T-helper 17 cell (primary cell): ENCODE measurements around the gene ONECUT3. TPM values are rescaled to one million over a fixed set of nuclear protein-coding genes. Genes with fewer than 3 reads are reported as not detected.

Experiments used
- ATAC-seq: fragments of 150-1000 bp; cut with Tn5 transposase; 2 replicates; pipeline ENCODE4 v1.10.0; 2021; ENCODE audit warnings: mild to moderate bottlenecking, moderate library complexity
- DNase-seq, 3 donors: peaks; one replicate each; pipeline versions ENCODE4 v3.0.0 to v3.0.0-alpha.2; 2020 to 2021
- H3K9me3 ChIP-seq: one replicate; pipeline ENCODE4 v1.7.0; 2013; ENCODE audit warnings: low read length, mild to moderate bottlenecking; ENCODE audit not compliant: control insufficient read depth, poor library complexity, severe bottlenecking
- H3K27ac Mint-ChIP-seq: one replicate; pipeline ENCODE4 v1.8.0; 2022; ENCODE audit warnings: mild to moderate bottlenecking, moderate library complexity, mixed read lengths
- H3K27me3 Mint-ChIP-seq: one replicate; pipeline ENCODE4 v1.8.0; 2022; ENCODE audit warnings: mixed read lengths
- H3K36me3 Mint-ChIP-seq: one replicate; pipeline ENCODE4 v1.8.0; 2022; ENCODE audit warnings: low read depth, mixed read lengths
- H3K4me1 Mint-ChIP-seq: one replicate; pipeline ENCODE4 v1.8.0; 2022; ENCODE audit warnings: mild to moderate bottlenecking, mixed read lengths
- H3K4me3 Mint-ChIP-seq: one replicate; pipeline ENCODE4 v1.8.0; 2022; ENCODE audit warnings: mild to moderate bottlenecking, moderate library complexity, mixed read lengths
- total RNA-seq, 4 donors: library from RNA in 2 of 4; stranded (reverse) in 2 of 4; gene quantifications; one replicate each; pipeline ENCODE4 v1.2.3 and lab custom pipeline; 2022 to 2026

Gene ONECUT3
- total RNA-seq, 2 donors from 2014 or later: not detected

GRCh38 chr19:1774989-1775772, 21.9 kb downstream of the ONECUT3 start:
- Mint-ChIP-seq H3K4me3 (no peak overlapping the region), H3K36me3 (peaks cover 8% of the 10 kb centered on the region), H3K27me3 (peaks cover 52% of the 10 kb centered on the region), H3K4me1 (peaks cover 5% of the 10 kb centered on the region), H3K27ac (no peak overlapping the region)
- peaks cover 7% of the 10 kb centered on the region for H3K9me3 ChIP-seq
- ATAC-seq (no peak), DNase-seq (no peak)

GRCh38 chr19:1775951-1776605, 22.8 kb downstream of the ONECUT3 start:
- Mint-ChIP-seq H3K4me3 (no peak overlapping the region), H3K36me3 (peaks cover 8% of the 10 kb centered on the region), H3K27ac (no peak overlapping the region), H3K27me3 (peaks cover 58% of the 10 kb centered on the region), H3K4me1 (peaks cover 5% of the 10 kb centered on the region)
- ATAC-seq: no peak
- peaks cover 2% of the 10 kb centered on the region for H3K9me3 ChIP-seq
- DNase-seq: no peak

GRCh38 chr19:1776606-1777147, 23.4 kb downstream of the ONECUT3 start:
- H3K4me1 Mint-ChIP-seq: peaks cover 5% of the 10 kb centered on the region
- DNase-seq (no peak), ATAC-seq (no peak)
- H3K4me3 Mint-ChIP-seq: no peak overlapping the region
- H3K9me3 ChIP-seq: peaks cover 1% of the 10 kb centered on the region
- H3K27me3 Mint-ChIP-seq: peaks cover 60% of the 10 kb centered on the region
- peaks cover 8% of the 10 kb centered on the region for H3K36me3 Mint-ChIP-seq
- H3K27ac Mint-ChIP-seq: no peak overlapping the region

GRCh38 chr19:1777149-1777548, 23.8 kb downstream of the ONECUT3 start:
- no peak overlapping the region for H3K4me3 Mint-ChIP-seq
- peaks cover 6% of the 10 kb centered on the region for H3K9me3 ChIP-seq
- H3K27ac Mint-ChIP-seq: no peak overlapping the region
- DNase-seq (no peak), ATAC-seq (no peak)
- peaks cover 8% of the 10 kb centered on the region for H3K36me3 Mint-ChIP-seq
- peaks cover 5% of the 10 kb centered on the region for H3K4me1 Mint-ChIP-seq
- H3K27me3 Mint-ChIP-seq: peaks cover 60% of the 10 kb centered on the region

- peaks cover 6% of the 10 kb centered on the region for H3K36me3 Mint-ChIP-seq
- H3K4me3 Mint-ChIP-seq: no peak overlapping the region
- peaks cover 5% of the 10 kb centered on the region for H3K4me1 Mint-ChIP-seq
- no peak overlapping the region for H3K27ac Mint-ChIP-seq
- ATAC-seq (no peak), DNase-seq (no peak)
- H3K9me3 ChIP-seq: peaks cover 6% of the 10 kb centered on the region
- peaks cover 58% of the 10 kb centered on the region for H3K27me3 Mint-ChIP-seq
These were observed 26.3 kb downstream of the ONECUT3 start for GRCh38 chr19:1779574-1779973.

GRCh38 chr19:1780272-1780958, 27.1 kb downstream of the ONECUT3 start:
- Mint-ChIP-seq H3K27me3 (peaks cover 62% of the 10 kb centered on the region), H3K27ac (no peak overlapping the region)
- DNase-seq: no peak

GRCh38 chr19:1782521-1782920, 29.2 kb downstream of the ONECUT3 start:
- no peak for ATAC-seq

More at GRCh38 chr19:1780272-1780958, 27.1 kb downstream of the ONECUT3 start:
- no peak for ATAC-seq
- H3K9me3 ChIP-seq: peaks cover 6% of the 10 kb centered on the region
- Mint-ChIP-seq H3K4me1 (peaks cover 5% of the 10 kb centered on the region), H3K4me3 (no peak overlapping the region), H3K36me3 (peaks cover 6% of the 10 kb centered on the region)

GRCh38 chr19:1783354-1783753, 30.0 kb downstream of the ONECUT3 start:
- H3K4me1 Mint-ChIP-seq: peaks cover 5% of the 10 kb centered on the region
- DNase-seq (no peak), ATAC-seq (no peak)
- H3K9me3 ChIP-seq: peaks cover 6% of the 10 kb centered on the region
- H3K4me3 Mint-ChIP-seq: no peak overlapping the region
- H3K27ac Mint-ChIP-seq: no peak overlapping the region
- peaks cover 3% of the 10 kb centered on the region for H3K36me3 Mint-ChIP-seq
- peaks cover 54% of the 10 kb centered on the region for H3K27me3 Mint-ChIP-seq

More at GRCh38 chr19:1782521-1782920, 29.2 kb downstream of the ONECUT3 start:
- no peak for DNase-seq
- peaks cover 56% of the 10 kb centered on the region for H3K27me3 Mint-ChIP-seq
- H3K27ac Mint-ChIP-seq: no peak overlapping the region
- no peak overlapping the region for H3K4me3 Mint-ChIP-seq
- H3K9me3 ChIP-seq: peaks cover 6% of the 10 kb centered on the region
- H3K36me3 Mint-ChIP-seq: peaks cover 3% of the 10 kb centered on the region
- peaks cover 5% of the 10 kb centered on the region for H3K4me1 Mint-ChIP-seq

GRCh38 chr19:1783874-1784273, 30.6 kb downstream of the ONECUT3 start:
- Mint-ChIP-seq H3K27me3 (peaks cover 53% of the 10 kb centered on the region), H3K36me3 (peaks cover 3% of the 10 kb centered on the region), H3K4me3 (no peak overlapping the region), H3K4me1 (peaks cover 4% of the 10 kb centered on the region), H3K27ac (no peak overlapping the region)
- no peak for DNase-seq
- ATAC-seq: no peak
- H3K9me3 ChIP-seq: peaks cover 6% of the 10 kb centered on the region

- Mint-ChIP-seq H3K27me3 (peaks cover 43% of the 10 kb centered on the region), H3K4me3 (no peak overlapping the region)
- no peak for ATAC-seq
These were observed 32.0 kb downstream of the ONECUT3 start for GRCh38 chr19:1785310-1785709.

GRCh38 chr19:1786668-1787067, 33.4 kb downstream of the ONECUT3 start:
- DNase-seq (no peak), ATAC-seq (no peak)
- Mint-ChIP-seq H3K36me3 (no peaks in the 10 kb centered on the region), H3K27ac (no peak overlapping the region), H3K4me1 (no peaks in the 10 kb centered on the region), H3K4me3 (no peak overlapping the region), H3K27me3 (peaks cover 33% of the 10 kb centered on the region)
- peaks cover 4% of the 10 kb centered on the region for H3K9me3 ChIP-seq

More at GRCh38 chr19:1785310-1785709, 32.0 kb downstream of the ONECUT3 start:
- no peak for DNase-seq
- no peaks in the 10 kb centered on the region for H3K36me3 Mint-ChIP-seq
- H3K9me3 ChIP-seq: peaks cover 6% of the 10 kb centered on the region
- H3K4me1 Mint-ChIP-seq: no peaks in the 10 kb centered on the region
- no peak overlapping the region for H3K27ac Mint-ChIP-seq

GRCh38 chr19:1787116-1787515, 33.8 kb downstream of the ONECUT3 start:
- no peak for ATAC-seq

More at GRCh38 chr19:1787116-1787515, 33.8 kb downstream of the ONECUT3 start:
- Mint-ChIP-seq H3K27me3 (peaks cover 33% of the 10 kb centered on the region), H3K27ac (no peak overlapping the region), H3K4me1 (no peaks in the 10 kb centered on the region), H3K4me3 (no peak overlapping the region), H3K36me3 (no peaks in the 10 kb centered on the region)
- DNase-seq: no peak
- no peaks in the 10 kb centered on the region for H3K9me3 ChIP-seq
